Measurements from ENCODE around the gene HPSE2.

- TF ChIP-seq POLR2A (IDR thresholded peaks at IDR 0.05; ENCODE audit: low read depth, low read length), result no peak
- TF ChIP-seq PAX5 (IDR thresholded peaks at IDR 0.05; ENCODE audit: insufficient read depth, low read length, severe bottlenecking), result no peak
- TF ChIP-seq POLR2AphosphoS5 (IDR thresholded peaks at IDR 0.05; ENCODE audit: low read depth, low read length), result no peak
- no peak for TF ChIP-seq TAF1 (IDR thresholded peaks at IDR 0.05; ENCODE audit: low read depth, low read length)
- TF ChIP-seq SPI1 (IDR thresholded peaks at IDR 0.05; ENCODE audit: low read depth, low read length), result no peak
These were observed 702.4 kb downstream of the HPSE2 start for GRCh38 chr10:98533241-98533640.

Data from GM12891 (cell line).